H1 (cell line): ENCODE measurements around the gene PPAN. TPM values are rescaled to one million over a fixed set of nuclear protein-coding genes. Genes with fewer than 3 reads are reported as not detected.

Experiments
- CTCF ChIA-PET: fragments of 300-600 bp; sonication (Branson Sonifier 250); formaldehyde crosslinking; loops from one replicate; lab custom pipeline; 2021; ENCODE audit not compliant: partially characterized antibody; lab: Charles Lee
- POLR2A ChIA-PET: fragments of 300-600 bp; sonication (Branson Sonifier 250); formaldehyde crosslinking; loops from one replicate; lab custom pipeline; 2021; ENCODE audit warnings: inconsistent platforms; ENCODE audit not compliant: partially characterized antibody; lab: Charles Lee
- DNase-seq, 2 experiments: peaks; one replicate each; pipeline versions ENCODE4 v3.0.0 to v3.0.0-alpha.2; 2010 to 2022; ENCODE audit warnings: low spot score in 2 of 2, low read depth in 1 of 2, mixed read lengths in 1 of 2
- FAIRE-seq: peaks from 2 replicates; lab custom pipeline; 2011; peaks lifted over from hg19 to GRCh38; lab: Jason Lieb, UNC
- H2AFZ ChIP-seq: 2 replicates; pipeline ENCODE4 v1.8.1; 2012; ENCODE audit warnings: low read length, inconsistent platforms
- H2AK5ac ChIP-seq: 2 replicates; pipeline ENCODE4 v1.6.1; 2013; ENCODE audit warnings: low read depth, low read length
- H2BK120ac ChIP-seq: replicated peaks from 2 replicates; pipeline ENCODE3; 2013; ENCODE audit warnings: low read depth, low read length, inconsistent platforms
- H2BK12ac ChIP-seq: 2 replicates; pipeline ENCODE4 v1.6.1; 2013; ENCODE audit warnings: low read depth, low read length
- H2BK15ac ChIP-seq: 2 replicates; pipeline ENCODE4 v1.6.1; 2013; ENCODE audit warnings: low read length
- H2BK20ac ChIP-seq: 2 replicates; pipeline ENCODE4 v1.6.1; 2013; ENCODE audit warnings: low read length
- H2BK5ac ChIP-seq: 2 replicates; pipeline ENCODE4 v1.6.1; 2013; ENCODE audit warnings: low read depth, low read length
- H3K14ac ChIP-seq: 2 replicates; pipeline ENCODE4 v1.6.1; 2013; ENCODE audit warnings: inconsistent platforms; ENCODE audit not compliant: insufficient read length
- H3K18ac ChIP-seq: 2 replicates; pipeline ENCODE4 v1.6.1; 2013; ENCODE audit warnings: low read length; ENCODE audit errors: extremely low read depth
- H3K23ac ChIP-seq: 2 replicates; pipeline ENCODE4 v1.6.1; 2013; ENCODE audit warnings: inconsistent platforms; ENCODE audit not compliant: insufficient read length
- H3K23me2 ChIP-seq: 2 replicates; pipeline ENCODE4 v1.6.1; 2013; ENCODE audit warnings: low read depth, low read length
- H3K27ac ChIP-seq: 2 replicates; pipeline ENCODE4 v1.6.1; 2011; ENCODE audit warnings: low read depth, low read length, inconsistent platforms
- H3K27me3 ChIP-seq, 4 experiments: replicated peaks in 1 of 4; 1 replicate in 1 of 4; 2 replicates in 3 of 4; pipeline versions ENCODE4 v1.6.1 to v1.8.1; 2011 to 2013; ENCODE audit warnings: low read length in 3 of 4, mild to moderate bottlenecking in 3 of 4, inconsistent platforms in 2 of 4, mixed read lengths in 2 of 4, moderate library complexity in 1 of 4; ENCODE audit not compliant: control insufficient read depth in 3 of 4, insufficient read depth in 3 of 4; ENCODE audit errors: extremely low read depth in 1 of 4
- H3K36me3 ChIP-seq, 4 experiments: 2 replicates each; pipeline versions ENCODE4 v1.6.1 to v1.8.1; 2011 to 2013; ENCODE audit warnings: mild to moderate bottlenecking in 4 of 4, low read length in 3 of 4, moderate library complexity in 2 of 4, control low read depth in 1 of 4, inconsistent platforms in 1 of 4; ENCODE audit not compliant: insufficient read depth in 4 of 4, control insufficient read depth in 2 of 4
- H3K4ac ChIP-seq: replicated peaks from 2 replicates; pipeline ENCODE3; 2013; ENCODE audit warnings: low read length, low read depth, mixed read lengths, inconsistent platforms; ENCODE audit not compliant: insufficient read length
- H3K4me1 ChIP-seq, 4 experiments: replicated peaks in 1 of 4; 1 replicate in 1 of 4; 2 replicates in 3 of 4; pipeline versions ENCODE4 v1.6.1 to v1.8.1; 2011 to 2013; ENCODE audit warnings: low read length in 3 of 4, inconsistent platforms in 2 of 4, mixed read lengths in 1 of 4; ENCODE audit not compliant: insufficient read depth in 4 of 4, control insufficient read depth in 3 of 4
- H3K4me2 ChIP-seq, 2 experiments: 2 replicates each; pipeline versions ENCODE4 v1.6.1 to v1.8.1; 2011 to 2013; ENCODE audit warnings: low read depth in 2 of 2, low read length in 2 of 2, control low read depth in 1 of 2, inconsistent platforms in 1 of 2, mild to moderate bottlenecking in 1 of 2; ENCODE audit not compliant: insufficient read depth in 1 of 2
- H3K4me3 ChIP-seq, 4 experiments: fragments of 200-600, 300-600 bp in 1 of 4; sonication (generic), shearing (Covaris generic), sonication (Bioruptor Twin) in 1 of 4; 2 replicates each; pipeline versions ENCODE4 v1.5.1 to v1.8.1; 2011 to 2016; ENCODE audit warnings: low read length in 4 of 4, low read depth in 3 of 4, control low read depth in 2 of 4, inconsistent platforms in 2 of 4, mild to moderate bottlenecking in 2 of 4, mixed read lengths in 1 of 4, moderate library complexity in 1 of 4; ENCODE audit not compliant: insufficient read depth in 2 of 4; ENCODE audit errors: extremely low read depth in 1 of 4
- H3K56ac ChIP-seq: replicated peaks from 2 replicates; pipeline ENCODE3; 2013; ENCODE audit warnings: low read depth, mild to moderate bottlenecking, mixed read lengths, low read length, inconsistent platforms; ENCODE audit not compliant: insufficient read length
- H3K79me1 ChIP-seq: 2 replicates; pipeline ENCODE4 v1.6.1; 2013; ENCODE audit warnings: low read depth, low read length, control low read depth
- H3K79me2 ChIP-seq, 2 experiments: 2 replicates each; pipeline versions ENCODE4 v1.6.1 to v1.8.1; 2012 to 2013; ENCODE audit warnings: low read length in 2 of 2, mild to moderate bottlenecking in 2 of 2, inconsistent platforms in 1 of 2; ENCODE audit not compliant: insufficient read depth in 2 of 2, control insufficient read depth in 1 of 2
- H3K9ac ChIP-seq, 4 experiments: replicated peaks in 1 of 4; 1 replicate in 1 of 4; 2 replicates in 3 of 4; pipeline versions ENCODE4 v1.6.1 to v1.8.1; 2011 to 2013; ENCODE audit warnings: low read depth in 3 of 4, low read length in 3 of 4, control low read depth in 2 of 4, mild to moderate bottlenecking in 2 of 4, moderate library complexity in 2 of 4, inconsistent platforms in 1 of 4; ENCODE audit errors: extremely low read depth in 1 of 4
- H3K9me3 ChIP-seq, 2 experiments: 2 replicates each; pipeline versions ENCODE4 v1.6.1 to v1.8.1; 2012 to 2013; ENCODE audit warnings: mild to moderate bottlenecking in 2 of 2, moderate library complexity in 2 of 2, control low read depth in 1 of 2, inconsistent platforms in 1 of 2, low read depth in 1 of 2, low read length in 1 of 2, mixed read lengths in 1 of 2; ENCODE audit not compliant: insufficient read depth in 2 of 2
- H4K20me1 ChIP-seq, 2 experiments: replicated peaks in 1 of 2; 2 replicates each; pipeline versions ENCODE3 to v1.8.1; 2011 to 2013; ENCODE audit warnings: inconsistent platforms in 2 of 2, low read length in 2 of 2, mild to moderate bottlenecking in 1 of 2; ENCODE audit not compliant: insufficient read depth in 2 of 2, control insufficient read depth in 1 of 2
- H4K5ac ChIP-seq: 2 replicates; pipeline ENCODE4 v1.6.1; 2013; ENCODE audit warnings: low read length, low read depth, mixed read lengths, inconsistent platforms; ENCODE audit not compliant: insufficient read length
- H4K8ac ChIP-seq: 2 replicates; pipeline ENCODE4 v1.8.0; 2013; ENCODE audit warnings: mild to moderate bottlenecking, moderate library complexity, low read length, inconsistent platforms; ENCODE audit not compliant: insufficient read depth; ENCODE audit errors: extremely low read depth
- H4K91ac ChIP-seq: replicated peaks from 2 replicates; pipeline ENCODE3; 2013; ENCODE audit warnings: low read length, mixed read lengths, inconsistent platforms; ENCODE audit not compliant: insufficient read length
- CBX8 ChIP-seq: fragments of 300-800, 300-1000 bp; sonication (generic); IDR thresholded peaks from 2 replicates; pipeline ENCODE4 v1.7.1; 2016; ENCODE audit warnings: low read depth, low read length, borderline replicate concordance
- GTF2F1 ChIP-seq: IDR thresholded peaks from 2 replicates; pipeline ENCODE4 v1.6.1; 2012; ENCODE audit warnings: low read depth, low read length, improper control_type of control experiment, borderline replicate concordance
- KDM4A ChIP-seq: IDR thresholded peaks from one replicate; pipeline ENCODE4 v1.7.1; 2012; ENCODE audit warnings: low read depth, mild to moderate bottlenecking, moderate library complexity, low read length, inconsistent platforms; ENCODE audit not compliant: severe bottlenecking
- TCF12 ChIP-seq: IDR thresholded peaks from 2 replicates; pipeline ENCODE4 v1.6.1; 2011; ENCODE audit warnings: low read depth, mild to moderate bottlenecking, low read length
- WGBS, 2 experiments: shearing (Covaris generic) in 1 of 2; methylation state at CpG; one replicate each; pipeline versions ENCODE4 v1.1.6 to v1.1.7; 2013 to 2015; ENCODE audit warnings: low lambda C conversion rate in 2 of 2, mixed read lengths in 2 of 2, inconsistent platforms in 1 of 2, low coverage in 1 of 2, missing lambda C conversion rate in 1 of 2; ENCODE audit not compliant: insufficient replicate concordance in 2 of 2, insufficient coverage in 1 of 2, insufficient read length in 1 of 2; ENCODE audit errors: extremely low coverage in 1 of 2, missing lambda C conversion rate in 1 of 2; 5-methylcytosine and 5-hydroxymethylcytosine counted together
- polyA plus RNA-seq, 7 experiments: library from polyadenylated mRNA; depleted of rRNA in 3 of 7; stranded (reverse) in 5 of 7; unstranded in 2 of 7; fragments of >200 nt in 5 of 7; fragments of 200-250 nt in 2 of 7; gene quantifications; 1 replicate in 5 of 7; 2 replicates in 1 of 7; 4 replicates in 1 of 7; pipeline versions ENCODE4 v1.2.1 to v1.2.3, GENCODE V29; 2011 to 2013; ENCODE audit warnings: missing spikeins in 2 of 7, mixed read lengths in 2 of 7
- total RNA-seq: library from RNA; stranded (reverse); fragmentation: NEBNext Ultra II Directional; extraction: Animal tissue kit (Norgen Biotek cat#: 25700); gene quantifications from 2 replicates; pipeline ENCODE4 v1.2.1, GENCODE V29; 2021

Gene PPAN
- total and polyA plus RNA-seq, 2 of the 8 experiments (the other 6 are each of a cell fraction or from before 2014, with no cell fraction given), result 48.8 to 74.4 TPM

- 97% methylated on average over 13 of the region's 13 CpGs; no CpG with 5 or more reads in 1 of the 2 experiments for WGBS, 2 experiments
- H3K4me1 ChIP-seq, result no peaks in the 10 kb centered on the region
- no peak overlapping the region for H2AFZ ChIP-seq
- H3K9ac ChIP-seq, result no peak overlapping the region
- DNase-seq (no peak), FAIRE-seq (no peak)
- H2BK20ac ChIP-seq, result no peak overlapping the region
- H3K23ac ChIP-seq, result no peak overlapping the region
- H2AK5ac ChIP-seq, result no peak overlapping the region
- no peaks in the 10 kb centered on the region for H3K23me2 ChIP-seq
- H3K27ac ChIP-seq, result no peak overlapping the region
- H2BK5ac ChIP-seq, result no peak overlapping the region
- H2BK12ac ChIP-seq, result no peak overlapping the region
- POLR2A ChIA-PET, result interaction anchor here (0.5 to 1.6 kb wide), 5 partner anchors 8 to 43 kb away, joined by 3 to 7 read pairs (median 3); no protein-coding TSS in a partner anchor
- H4K20me1 ChIP-seq, result peaks cover 8 to 29% of the 10 kb centered on the region in 2 experiments
- no peak overlapping the region for H4K91ac ChIP-seq
- no peak overlapping the region for H3K56ac ChIP-seq
- H3K4me2 ChIP-seq, result no peak overlapping the region
- H3K79me2 ChIP-seq, result no peaks in the 10 kb centered on the region
- CTCF ChIA-PET, result interaction anchor here (0.5 to 1.6 kb wide), 4 partner anchors 9 to 117 kb away, joined by 3 to 4 read pairs (median 3); no protein-coding TSS in a partner anchor
- H3K9me3 ChIP-seq, result no peaks in the 10 kb centered on the region
- H3K79me1 ChIP-seq, result no peaks in the 10 kb centered on the region
- H3K27me3 ChIP-seq, result no peaks in the 10 kb centered on the region
- H4K5ac ChIP-seq, result no peak overlapping the region
- TF ChIP-seq KDM4A, result no peak
- TF ChIP-seq GTF2F1, result no peak
- TF ChIP-seq TCF12, result no peak
- TF ChIP-seq CBX8, result no peak
- H4K8ac ChIP-seq, result no peak overlapping the region
- peaks cover 58 to 98% (median 94%) of the 10 kb centered on the region in 4 experiments for H3K36me3 ChIP-seq
- no peak overlapping the region for H3K4ac ChIP-seq
- no peak overlapping the region for H3K18ac ChIP-seq
- no peak overlapping the region for H3K4me3 ChIP-seq
- no peak overlapping the region for H2BK15ac ChIP-seq
- H2BK120ac ChIP-seq, result no peak overlapping the region
- H3K14ac ChIP-seq, result no peak overlapping the region
Observed at GRCh38 chr19:10141479-10141878, 35.3 kb downstream of the PPAN start.
